KG1 (cell line): ENCODE data around the gene ST6GALNAC6.
"Not testable (repeated sequence)": the region's sequence is repeated elsewhere in the genome, so short reads cannot be mapped to it uniquely, and the experiment has no call there.

Source experiments
- DNase-seq: peaks from one replicate; lab custom pipeline; 2025; lab: John Stamatoyannopoulos, UW

The ST6GALNAC6 gene

GRCh38 chr9:127854960-127855359 lies 44.4 kb downstream of the ST6GALNAC6 start:
- DNase-seq, result no peak

GRCh38 chr9:127854184-127854806 lies 45.1 kb downstream of the ST6GALNAC6 start, which contains the start of gene ENG:
Gene ENG, minus strand, starts transcription at chr9:127854658. Its CDS starts 303 bp downstream, at chr9:127854355.
- DNase-seq, result no peak

- DNase-seq, result peak; percentile 16
Measured at GRCh38 chr9:127853312-127854183, 45.9 kb downstream of the ST6GALNAC6 start.

DNA sequence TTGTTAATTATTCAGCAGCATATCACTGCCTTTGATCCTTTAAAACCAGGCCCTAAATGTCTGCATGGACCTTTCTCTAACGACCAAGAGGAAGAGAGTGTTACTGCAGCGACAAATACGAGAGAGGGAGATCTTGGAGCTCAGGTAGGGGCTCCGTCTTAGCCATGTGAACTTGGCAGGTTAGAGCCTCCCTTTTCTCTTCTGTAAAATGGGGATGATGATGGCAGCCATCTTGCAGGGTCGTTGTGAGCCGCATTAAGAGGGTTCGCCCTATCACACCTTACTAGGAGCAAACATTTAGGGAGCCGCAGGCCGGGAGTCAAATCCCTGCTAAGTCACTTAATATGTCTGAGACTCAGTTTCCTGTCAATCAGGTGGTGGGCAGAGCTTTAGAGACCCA lies 46.6 kb downstream of the ST6GALNAC6 start:
- no peak for DNase-seq

DNA sequence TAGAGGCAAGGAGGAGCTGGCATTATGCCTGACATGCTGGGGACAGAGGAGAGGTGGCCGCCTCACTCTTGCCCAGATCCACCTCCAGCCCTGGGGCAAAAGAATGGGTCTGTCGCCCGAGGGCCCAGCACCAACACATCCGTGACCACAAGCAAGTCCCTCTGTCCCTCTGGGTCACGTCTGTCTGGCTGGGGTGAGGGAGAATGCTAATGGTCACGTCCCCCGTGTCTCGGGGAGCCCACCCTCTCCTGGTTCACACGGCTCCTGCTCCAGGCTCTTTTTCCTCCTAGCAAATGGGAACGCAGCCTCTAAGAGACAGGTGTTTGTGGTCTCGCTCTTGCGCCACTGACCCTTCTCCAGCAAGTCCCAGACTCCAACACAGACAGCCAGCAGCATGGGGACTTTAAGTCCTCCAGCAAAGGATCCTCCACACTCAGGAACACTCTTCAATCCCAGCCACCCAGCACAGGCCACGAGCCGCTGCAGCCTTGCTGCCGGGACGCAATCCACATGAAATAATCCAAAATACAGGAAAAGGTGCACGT lies 49.0 kb downstream of the ST6GALNAC6 start:
- no peak for DNase-seq

DNA sequence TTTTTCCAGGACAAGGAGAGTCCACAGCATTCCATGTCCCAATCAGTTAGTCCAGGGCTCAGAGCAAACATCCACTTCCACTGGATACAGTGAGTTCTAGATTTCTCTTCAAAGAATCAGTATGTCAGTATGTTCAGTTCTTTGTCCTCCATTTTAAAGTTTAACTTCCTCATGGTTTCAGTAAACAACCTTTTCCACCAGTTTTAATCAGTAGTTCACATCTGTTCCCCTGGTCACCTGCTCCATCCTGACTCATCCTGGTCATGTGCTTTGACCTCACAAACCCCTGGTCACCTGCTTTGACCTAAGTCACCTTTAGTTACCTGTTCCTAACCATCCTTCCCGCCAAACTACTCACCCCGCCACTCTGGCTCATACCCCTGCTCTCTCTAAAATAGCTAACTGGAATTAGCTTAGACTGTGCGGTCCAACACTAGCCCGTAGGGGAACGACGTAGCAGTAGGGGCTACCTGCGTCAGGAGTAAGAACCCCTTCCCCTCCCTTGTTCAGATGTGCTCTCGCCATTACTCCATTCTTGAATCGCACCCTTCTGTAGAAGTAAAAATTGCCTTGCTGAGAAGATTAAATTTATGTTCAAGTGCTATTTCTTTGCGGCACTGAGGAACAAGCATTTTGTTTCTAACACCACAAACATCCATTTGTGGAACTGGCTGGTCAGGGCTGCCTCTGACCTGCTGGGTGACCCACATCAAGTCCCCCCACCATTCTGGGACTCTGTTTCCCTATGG lies 50.5 kb downstream of the ST6GALNAC6 start:
- no peak for DNase-seq

- no peak for DNase-seq
Measured at GRCh38 chr9:127847833-127848755, 51.3 kb downstream of the ST6GALNAC6 start.

- DNase-seq, result no peak
Measured at GRCh38 chr9:127847178-127847510, 52.3 kb downstream of the ST6GALNAC6 start.

DNA sequence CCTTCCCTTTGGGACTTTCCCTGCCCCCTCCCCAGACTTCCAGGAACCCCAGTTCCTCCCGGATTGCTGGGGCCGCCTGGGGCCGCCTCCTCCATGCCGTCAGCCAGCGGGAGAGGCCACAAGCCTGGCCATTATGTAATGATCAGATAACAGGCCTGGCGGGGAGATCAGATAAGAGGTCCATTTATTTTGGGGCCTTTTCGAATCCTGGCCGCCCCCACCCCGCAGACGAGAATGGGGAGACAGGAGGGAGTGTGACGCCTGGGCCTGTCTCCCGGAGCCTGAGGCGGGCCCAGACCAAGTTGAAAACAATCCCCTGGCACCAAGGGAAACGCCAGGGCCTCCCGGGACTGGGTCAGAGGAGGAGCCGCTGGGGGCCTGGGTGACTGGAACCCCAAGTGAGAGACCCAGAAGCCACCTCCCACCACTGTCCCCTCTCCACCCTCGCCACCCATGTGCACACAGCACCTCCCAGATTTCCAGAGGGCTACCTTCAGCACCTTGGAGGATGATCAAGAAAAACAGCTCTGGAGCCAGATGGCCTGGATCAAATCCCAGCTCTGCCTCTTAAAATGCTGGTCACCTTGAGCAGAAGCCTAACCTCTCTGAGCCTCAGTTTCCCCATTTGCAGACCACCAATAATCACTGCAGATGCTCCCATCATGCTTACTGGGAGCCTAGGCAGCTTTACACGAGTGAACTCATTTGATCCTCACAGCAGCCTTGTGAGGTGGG lies 52.8 kb downstream of the ST6GALNAC6 start:
- DNase-seq, result no peak

DNA sequence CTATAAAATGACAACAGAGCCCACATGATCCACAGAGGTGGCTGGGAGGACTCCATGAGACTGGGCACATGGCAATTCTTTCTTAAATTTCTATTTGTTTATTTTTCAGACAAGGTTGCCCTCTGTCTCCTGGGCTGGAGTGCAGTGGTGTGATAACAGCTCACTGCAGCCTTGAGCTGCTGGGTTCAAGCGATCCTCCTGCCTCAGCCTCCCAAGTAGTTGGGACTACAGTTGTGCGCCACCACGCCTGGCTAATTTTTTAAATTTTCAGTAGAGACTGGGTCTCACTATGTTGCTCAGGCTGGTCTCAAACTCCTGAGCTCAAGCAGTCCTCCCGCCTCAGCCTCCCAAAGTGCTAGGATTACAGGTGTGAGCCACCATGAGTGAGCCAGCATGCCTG lies 53.8 kb downstream of the ST6GALNAC6 start:
- DNase-seq, result not testable (repeated sequence)

DNA sequence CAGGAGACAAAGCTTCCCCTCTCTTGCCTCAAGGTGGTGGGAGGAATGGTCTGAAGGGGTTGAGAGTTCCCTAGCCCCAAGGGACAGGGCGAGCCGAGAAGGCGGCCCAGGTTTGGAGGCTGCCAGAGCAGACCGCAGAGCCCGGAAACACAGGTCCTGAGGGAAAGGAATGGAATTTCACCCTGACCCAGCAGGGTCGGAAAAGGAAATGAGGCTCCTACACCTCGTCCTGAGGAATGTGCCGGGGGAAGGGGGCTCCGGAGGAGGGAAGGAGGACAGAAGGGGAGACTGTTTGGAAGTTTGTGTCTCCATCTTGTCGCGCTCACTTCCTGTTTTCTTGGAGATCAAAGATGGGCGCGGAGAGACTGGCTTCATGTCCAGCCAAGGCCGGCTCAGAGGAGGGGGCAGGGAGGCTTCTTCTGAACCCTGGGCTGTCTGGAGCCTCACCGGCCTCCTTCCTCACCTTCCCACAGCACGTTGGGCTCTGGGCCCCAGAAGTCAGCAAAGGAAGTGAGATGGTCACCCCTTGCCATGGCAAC lies 54.5 kb downstream of the ST6GALNAC6 start:
- no peak for DNase-seq

DNA sequence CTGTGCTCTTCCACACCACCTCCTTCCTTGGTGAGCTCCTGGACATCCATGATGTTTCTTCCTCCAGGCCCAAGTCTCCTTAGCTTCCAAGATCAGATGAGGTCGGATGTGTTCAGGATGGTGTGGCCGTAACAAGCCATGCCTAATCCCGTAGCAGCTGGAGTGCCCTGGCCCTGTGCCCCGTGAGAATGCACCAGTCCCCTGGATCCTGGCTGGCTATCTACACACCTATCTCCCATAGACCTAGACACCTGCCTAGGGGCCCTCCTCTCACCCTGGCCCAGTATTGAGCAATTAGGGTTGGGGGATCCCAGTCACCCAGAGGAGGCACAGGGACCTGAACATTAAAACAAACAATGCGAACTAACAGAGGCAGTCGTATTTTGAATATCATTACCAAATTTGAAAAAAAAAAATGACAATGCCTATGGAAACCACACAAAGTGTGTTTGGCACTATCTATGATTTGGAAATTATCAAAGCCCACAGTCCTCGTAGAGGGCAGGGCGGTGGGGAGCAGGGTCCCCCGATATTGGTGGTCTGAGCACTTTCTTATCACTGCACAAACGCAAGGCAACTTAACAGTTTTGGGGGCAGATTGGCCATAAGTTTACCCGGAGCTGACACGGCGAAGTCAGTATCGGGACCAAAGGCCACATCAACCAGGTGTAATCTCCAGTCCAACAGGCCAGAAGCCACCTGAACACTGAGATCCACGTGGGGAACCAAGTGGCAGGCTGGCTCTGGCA lies 58.1 kb downstream of the ST6GALNAC6 start:
- no peak for DNase-seq

GRCh38 chr9:127838375-127839078 lies 60.9 kb downstream of the ST6GALNAC6 start:
- no peak for DNase-seq

- no peak for DNase-seq
Measured at GRCh38 chr9:127837346-127837745, 62.1 kb downstream of the ST6GALNAC6 start.

DNA sequence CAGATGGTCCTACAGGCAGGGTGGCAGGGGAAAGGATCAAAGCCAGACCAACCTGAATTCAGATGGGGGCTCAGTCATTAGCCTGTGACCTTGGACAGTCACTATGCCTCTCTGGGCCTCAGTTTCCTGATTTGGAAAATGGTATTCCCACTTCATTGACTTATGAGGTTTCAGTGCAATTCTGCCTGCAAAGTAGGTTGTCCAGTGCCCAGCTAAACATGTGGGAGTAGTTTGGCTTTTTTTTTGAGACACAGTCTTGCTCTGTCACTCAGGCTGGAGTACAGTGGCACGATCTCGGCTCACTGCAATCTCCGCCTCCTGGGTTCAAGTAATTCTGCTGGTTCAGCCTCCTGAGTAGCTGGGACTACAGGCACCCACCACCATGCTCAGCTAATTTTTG lies 62.8 kb downstream of the ST6GALNAC6 start:
- DNase-seq, result not testable (repeated sequence)

GRCh38 chr9:127835991-127836516 lies 63.3 kb downstream of the ST6GALNAC6 start:
- no peak for DNase-seq
